Stimulated activated CD4-positive, alpha-beta T cell treated with anti-CD3 and anti-CD28 coated beads, Interleukin-12 subunit alpha, Interleukin-12 subunit beta, amount 100 ng/mL, for 24 hours (primary cell): ENCODE results near the gene NKX1-2.
"Not testable (repeated sequence)": the region's sequence is repeated elsewhere in the genome, so short reads cannot be mapped to it uniquely, and the experiment has no call there.

Experiments
- DNase-seq, 2 experiments: peaks; one replicate each; pipeline ENCODE4 v3.0.0-alpha.2; 2020; ENCODE audit warnings: low read depth in 2 of 2

The NKX1-2 gene

GRCh38 chr10:124451276-124451675, 1.4 kb upstream of the NKX1-2 start:
- DNase-seq, result no peak

- DNase-seq, result no peak
Observed at GRCh38 chr10:124450783-124451057, 885 bp upstream of the NKX1-2 start.

- no peak for DNase-seq
Observed at GRCh38 chr10:124449170-124450011, 444 bp downstream of the NKX1-2 start.

GRCh38 chr10:124448696-124449169, 1.1 kb downstream of the NKX1-2 start:
- no peak for DNase-seq

- DNase-seq, result no peak
Observed at GRCh38 chr10:124447751-124448466, 1.9 kb downstream of the NKX1-2 start.

GRCh38 chr10:124446830-124447750, 2.7 kb downstream of the NKX1-2 start:
- DNase-seq, result no peak

GRCh38 chr10:124441694-124442093, 8.1 kb downstream of the NKX1-2 start:
- not testable (repeated sequence) for DNase-seq

GRCh38 chr10:124436191-124436638, 13.6 kb downstream of the NKX1-2 start:
- no peak for DNase-seq

GRCh38 chr10:124435683-124436082, 14.2 kb downstream of the NKX1-2 start:
- DNase-seq, result not testable (repeated sequence)

GRCh38 chr10:124433461-124433860, 16.4 kb downstream of the NKX1-2 start:
- DNase-seq, result no peak

GRCh38 chr10:124430077-124430476, 19.8 kb downstream of the NKX1-2 start:
- no peak for DNase-seq

- DNase-seq, result no peak
Observed at GRCh38 chr10:124429576-124429975, 20.3 kb downstream of the NKX1-2 start.

- no peak for DNase-seq
Observed at GRCh38 chr10:124428207-124428777, 21.5 kb downstream of the NKX1-2 start.

GRCh38 chr10:124425227-124425962, 24.4 kb downstream of the NKX1-2 start:
- DNase-seq, result no peak

GRCh38 chr10:124423813-124424212, 26.0 kb downstream of the NKX1-2 start:
- no peak for DNase-seq

- no peak for DNase-seq
Observed at GRCh38 chr10:124422742-124423141, 27.1 kb downstream of the NKX1-2 start.

GRCh38 chr10:124420254-124420653, 29.6 kb downstream of the NKX1-2 start:
- DNase-seq, result no peak

GRCh38 chr10:124419635-124420034, 30.2 kb downstream of the NKX1-2 start:
- DNase-seq, result no peak

GRCh38 chr10:124418726-124419501, 30.9 kb downstream of the NKX1-2 start, which contains the start of gene OAT:
Gene OAT (minus strand): TSS chr10:124418923. CDS start chr10:124412171, 6,752 bp downstream.
- DNase-seq, result peak; percentile 86 to 97
